Ovary (tissue), 9 donors: ENCODE measurements around the gene SPEN. TPM values are rescaled to one million over a fixed set of nuclear protein-coding genes. Genes with fewer than 3 reads are reported as not detected.

Experiments
- DNase-seq, 5 donors: peaks; one replicate each; pipeline ENCODE4 v3.0.0-alpha.2; 2019 to 2020
- H3K27ac ChIP-seq, 2 donors: fragments of 200-600 bp; one replicate each; pipeline versions ENCODE4 v1.5.1 to v1.8.0; 2019 to 2022
- H3K27me3 ChIP-seq: fragments of 200-600 bp; one replicate; pipeline ENCODE4 v1.8.0; 2022
- H3K36me3 ChIP-seq: fragments of 200-600 bp; sonication (generic); one replicate; pipeline ENCODE4 v1.5.1; 2019
- H3K4me1 ChIP-seq: one replicate; pipeline ENCODE4 v1.8.1; 2013; ENCODE audit warnings: mild to moderate bottlenecking, moderate library complexity; ENCODE audit not compliant: insufficient read depth
- H3K4me3 ChIP-seq: fragments of 200-600 bp; sonication (generic); one replicate; pipeline ENCODE4 v1.5.1; 2017
- H3K9me3 ChIP-seq, 2 donors: fragments of 200-600 bp in 1 of 2; sonication (generic) in 1 of 2; one replicate each; pipeline versions ENCODE4 v1.5.1 to v1.8.1; 2013 to 2019; ENCODE audit warnings: mild to moderate bottlenecking in 1 of 2, moderate library complexity in 1 of 2
- CTCF ChIP-seq, 3 donors: fragments of 450-650 bp in 2 of 3; fragments of 200-600 bp in 1 of 3; IDR thresholded peaks; one replicate each; pipeline versions ENCODE4 v1.5.1 to v1.8.0; 2016 to 2022; ENCODE audit warnings: antibody characterized with exemption in 3 of 3, mild to moderate bottlenecking in 1 of 3
- EP300 ChIP-seq: sonication (generic); formaldehyde crosslinking; IDR thresholded peaks from one replicate; pipeline ENCODE4 v1.6.1; 2017; ENCODE audit warnings: antibody characterized with exemption
- POLR2A ChIP-seq: fragments of 450-650 bp; IDR thresholded peaks from one replicate; pipeline ENCODE4 v1.6.1; 2017; ENCODE audit warnings: antibody characterized with exemption, mild to moderate bottlenecking, moderate library complexity
- WGBS, 3 donors: extraction: QIAGEN DNeasy Blood & Tissue Kit in 1 of 3; methylation state at CpG; one replicate each; pipeline versions ENCODE4 v1.1.5 to v1.1.7; 2013 to 2017; 5-methylcytosine and 5-hydroxymethylcytosine counted together
- intact Hi-C, 4 donors: fragments of 100-400 bp; cut with DNase I; formaldehyde crosslinking; loops; one replicate each; pipeline versions ENCODE4 v1.11.0 to v1.15.1; 2022 to 2023
- polyA plus RNA-seq, 2 donors: library from polyadenylated mRNA; stranded (reverse); fragments of 200-250 nt in 1 of 2; fragments of 350-450 nt in 1 of 2; fragmentation: Illumina TruSeq in 1 of 2; extraction: RNeasy Lipid Tissue Mini Kit (QIAGEN cat#74804) in 1 of 2; gene quantifications; one replicate each; pipeline ENCODE4 v1.2.3, GENCODE V29; 2013 to 2014
- total RNA-seq, 7 donors: library from RNA; depleted of rRNA in 2 of 7; stranded (reverse); fragments of >200 nt in 2 of 7; fragmentation: NEBNext Ultra II Directional in 3 of 7; extraction: Animal tissue kit (Norgen Biotek cat#: 25700) in 3 of 7; gene quantifications; one replicate each; pipeline versions ENCODE4 v1.1.0 to v1.2.4, GENCODE V29; 2016 to 2023
- donor health status: DM: no; HTN: no; CAD: no; lungs with moderate emphysema.
- donor health status: DM: no; HTN: no; CAD: no.
- donor health status: Bipolar disorder and iron deficiency.
- donor health status: DM: yes; HTN: yes; CAD: no.
- donor health status: DM: no; HTN: no; CAD: no.
- donor health status: DM: yes; HTN: yes; CAD: no.

The SPEN gene
- total and polyA plus RNA-seq, 9 donors, result 30.5 to 93.2 (median 62.9) TPM

DNA sequence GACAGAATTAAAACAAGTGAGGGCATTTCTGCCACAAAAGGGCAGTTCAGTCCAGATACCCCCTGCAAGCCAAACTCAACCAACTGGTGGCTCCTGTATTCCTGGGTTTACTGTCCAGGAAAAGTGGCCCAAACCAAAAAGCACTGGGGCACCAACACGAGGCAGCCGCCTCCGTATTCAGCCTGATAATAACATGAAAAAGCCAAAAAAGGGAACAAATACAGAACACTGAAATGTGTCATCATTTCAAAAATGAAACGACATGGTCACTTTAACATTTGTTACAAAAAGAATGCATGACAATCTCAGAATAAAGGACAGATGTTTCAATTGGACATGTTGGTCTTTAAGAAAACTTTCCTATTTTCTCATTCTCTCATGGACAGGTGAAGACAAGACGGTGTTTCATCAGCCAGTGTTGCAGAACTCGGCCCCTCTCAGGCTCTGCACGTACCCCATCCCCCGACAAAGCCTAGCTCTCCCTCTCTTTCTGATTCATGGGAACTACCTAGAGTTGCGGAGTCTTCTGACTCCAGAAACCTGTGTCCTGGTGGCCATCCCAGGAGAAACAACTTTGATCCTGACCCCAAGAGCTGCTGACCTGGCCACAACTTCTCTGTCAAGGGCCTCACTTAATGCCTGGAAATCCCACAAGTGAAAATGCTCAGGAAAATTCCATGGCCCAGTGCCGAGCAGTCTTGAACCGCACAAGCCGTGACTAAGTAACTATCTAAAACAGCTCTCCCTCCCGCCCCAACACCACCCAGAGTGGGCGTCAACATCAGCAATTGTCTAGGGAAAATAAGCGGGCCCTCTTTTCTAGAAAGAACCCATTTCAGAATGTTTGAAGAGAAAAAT is 101.3 kb downstream of the SPEN start:
- DNase-seq, result peak; percentile 85 to 91 (median 87)
- intact Hi-C loops, result loop anchor here in 1 of 4 donors (10.0 kb wide), 1 partner anchor 104 kb away; the partner anchor contains the start of gene SPEN
- H3K4me3 ChIP-seq, result peak overlapping the region; percentile 31
- no peaks in the 10 kb centered on the region for H3K9me3 ChIP-seq
- H3K4me1 ChIP-seq, result peaks cover 36% of the 10 kb centered on the region
- H3K36me3 ChIP-seq, result no peaks in the 10 kb centered on the region
- H3K27me3 ChIP-seq, result no peaks in the 10 kb centered on the region
- TF ChIP-seq EP300 (no peak), POLR2A (no peak), CTCF (IDR thresholded peaks at IDR 0.05) (peak in 1 of 3 donors; percentile 22)
- H3K27ac ChIP-seq, result peak overlapping the region; percentile 89 to 99
- 25 to 29% (median 26%) methylated on average over 15 of the region's 15 CpGs for WGBS, 3 donors

GRCh38 chr1:15949453-15950245 is 102.1 kb downstream of the SPEN start:
- Histone ChIP-seq H3K4me1 (peaks cover 36% of the 10 kb centered on the region), H3K36me3 (no peaks in the 10 kb centered on the region), H3K9me3 (no peaks in the 10 kb centered on the region), H3K4me3 (peak overlapping the region; percentile 31), H3K27ac (peak overlapping the region; percentile 90 to 99), H3K27me3 (no peaks in the 10 kb centered on the region)
- DNase-seq, result peak; percentile 97 to 99 (median 97)
- intact Hi-C loops, result loop anchor here in 1 of 4 donors (10.0 kb wide), 1 partner anchor 105 kb away; the partner anchor contains the start of gene SPEN
- TF ChIP-seq CTCF (IDR thresholded peaks at IDR 0.05) (no peak), EP300 (peak; percentile 72), POLR2A (peak; percentile 71)
- WGBS, 3 donors, result 2 to 4% (median 3%) methylated on average over 19 to 25 of the region's 25 CpGs

DNA sequence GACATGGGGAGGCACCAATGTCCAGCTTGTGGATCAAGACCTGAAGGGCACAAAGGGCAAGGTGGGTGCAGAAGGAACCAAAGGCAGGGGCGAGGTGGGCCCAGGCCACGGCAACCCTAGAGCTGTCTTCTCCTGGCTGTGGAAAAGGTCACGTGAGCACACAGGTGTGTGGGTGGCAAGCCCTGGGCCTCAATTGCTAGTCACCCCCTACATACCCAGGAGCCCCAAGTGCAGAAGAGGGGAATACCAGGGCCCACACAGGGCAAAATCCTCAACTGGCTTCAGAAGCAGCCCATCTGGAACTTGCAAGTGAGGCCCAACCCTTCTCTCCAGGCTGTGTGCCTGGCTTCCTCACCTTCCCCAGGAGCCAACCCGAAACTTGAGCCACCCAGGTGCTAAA is 102.8 kb downstream of the SPEN start:
- TF ChIP-seq CTCF (IDR thresholded peaks at IDR 0.05), result no peak
- TF ChIP-seq POLR2A, result no peak
- TF ChIP-seq EP300, result no peak
- peak overlapping the region; percentile 31 for H3K4me3 ChIP-seq
- peak overlapping the region; percentile 90 to 99 for H3K27ac ChIP-seq
- H3K36me3 ChIP-seq, result no peaks in the 10 kb centered on the region
- intact Hi-C loops, result no loop called here
- H3K27me3 ChIP-seq, result no peaks in the 10 kb centered on the region
- 85 to 91% (median 89%) methylated on average over 4 of the region's 4 CpGs for WGBS, 3 donors
- peaks cover 36% of the 10 kb centered on the region for H3K4me1 ChIP-seq
- H3K9me3 ChIP-seq, result no peaks in the 10 kb centered on the region
- DNase-seq, result no peak

- H3K36me3 ChIP-seq, result no peaks in the 10 kb centered on the region
- no peak overlapping the region for H3K4me3 ChIP-seq
- DNase-seq, result peak in 3 of 5 donors; percentile 68 to 77 (median 70)
- H3K4me1 ChIP-seq, result peaks cover 36% of the 10 kb centered on the region
- 28 to 34% (median 28%) methylated on average over 10 of the region's 10 CpGs for WGBS, 3 donors
- no peaks in the 10 kb centered on the region for H3K27me3 ChIP-seq
- intact Hi-C loops, result no loop called here
- TF ChIP-seq CTCF (IDR thresholded peaks at IDR 0.05), result no peak
- TF ChIP-seq EP300, result no peak
- no peak for TF ChIP-seq POLR2A
- H3K27ac ChIP-seq, result peak overlapping the region; percentile 90 to 99
- H3K9me3 ChIP-seq, result no peaks in the 10 kb centered on the region
These were observed 103.3 kb downstream of the SPEN start for GRCh38 chr1:15950763-15951295.
